HCT116 (cell line): ENCODE data around the gene TNIK. TPM values are rescaled to one million over a fixed set of nuclear protein-coding genes. Genes with fewer than 3 reads are reported as not detected.
A peak's percentile ranks its signal among the peaks of the same experiment; 100 is the strongest.
"Not testable (repeated sequence)": the region's sequence is repeated elsewhere in the genome, so short reads cannot be mapped to it uniquely, and the experiment has no call there.

ENCODE experiments used
- ATAC-seq: fragments of 200-7000 bp; cut with Tn5 transposase; 2 replicates; pipeline ENCODE4 v1.9.1; 2020; ENCODE audit warnings: mild to moderate bottlenecking, moderate library complexity
- BruUV-seq: library from RNA; stranded (reverse); fragments of 400-500 nt; replicated peaks from 2 replicates; lab custom pipeline; 2021; lab: Mats Ljungman, UMichigan
- CTCF ChIA-PET: fragments of 300-600 bp; sonication (Branson Sonifier 250); formaldehyde crosslinking; loops from one replicate; lab custom pipeline; 2021; ENCODE audit warnings: antibody characterized with exemption; lab: Charles Lee
- POLR2A ChIA-PET: fragments of 300-600, 350-600 bp; sonication (Branson Sonifier 250); formaldehyde crosslinking; loops from one replicate; lab custom pipeline; 2021; ENCODE audit warnings: antibody characterized with exemption; lab: Charles Lee
- RAD21 ChIA-PET, 2 experiments: fragments of 300-600 bp; sonication (Branson Sonifier 250); formaldehyde crosslinking; loops; one replicate each; lab custom pipeline; 2023; ENCODE audit warnings: low total read pairs in 2 of 2; ENCODE audit not compliant: uncharacterized antibody in 2 of 2, unreplicated experiment in 2 of 2, low non-redundant PET in 1 of 2; lab: Charles Lee
- DNase-seq: peaks from one replicate; pipeline ENCODE4 v3.0.0-alpha.2; 2010; ENCODE audit warnings: low read depth, low spot score
- H2AFZ ChIP-seq: fragments of 200-600 bp; shearing (Covaris generic), sonication (generic); 2 replicates; pipeline ENCODE4 v1.6.1; 2017; ENCODE audit warnings: low read depth, mixed run types, mixed read lengths, antibody characterized with exemption, low read length; ENCODE audit not compliant: poor library complexity, severe bottlenecking
- H3K27ac ChIP-seq: 2 replicates; pipeline ENCODE4 v1.5.1; 2012; ENCODE audit warnings: low read depth, low read length
- H3K27me3 ChIP-seq: fragments of 200-600 bp; sonication (generic); 2 replicates; pipeline ENCODE4 v1.6.1; 2016; ENCODE audit warnings: mixed run types, low read length, mixed read lengths; ENCODE audit not compliant: insufficient read depth
- H3K36me3 ChIP-seq, 2 experiments: fragments of 200-500 bp in 1 of 2; fragments of 200-600 bp in 1 of 2; sonication (Bioruptor generic) in 1 of 2; sonication (generic) in 1 of 2; 2 replicates each; pipeline versions ENCODE4 v1.5.1 to v1.6.1; 2014 to 2016; ENCODE audit warnings: low read length in 2 of 2, inconsistent platforms in 1 of 2, mixed read lengths in 1 of 2, mixed run types in 1 of 2; ENCODE audit not compliant: insufficient read depth in 2 of 2, control insufficient read depth in 1 of 2
- H3K4me1 ChIP-seq, 2 experiments: fragments of 200-600 bp in 1 of 2; sonication (generic) in 1 of 2; 2 replicates each; pipeline versions ENCODE4 v1.5.1 to v1.6.1; 2012 to 2017; ENCODE audit warnings: low read length in 2 of 2, inconsistent platforms in 1 of 2, mild to moderate bottlenecking in 1 of 2, mixed read lengths in 1 of 2, mixed run types in 1 of 2, moderate library complexity in 1 of 2; ENCODE audit not compliant: insufficient read depth in 2 of 2, control insufficient read depth in 1 of 2
- H3K4me2 ChIP-seq: fragments of 200-600 bp; sonication (generic); 2 replicates; pipeline ENCODE4 v1.6.1; 2017; ENCODE audit warnings: mixed run types, low read length, mixed read lengths
- H3K4me3 ChIP-seq, 2 experiments: fragments of 200-600 bp in 1 of 2; sonication (generic) in 1 of 2; replicated peaks in 1 of 2; 2 replicates each; pipeline ENCODE4 v1.5.1; 2011 to 2016; ENCODE audit warnings: low read length in 2 of 2, control low read depth in 1 of 2, low read depth in 1 of 2, mild to moderate bottlenecking in 1 of 2, mixed read lengths in 1 of 2, mixed run types in 1 of 2
- H3K79me2 ChIP-seq: fragments of 200-600 bp; sonication (generic); 2 replicates; pipeline ENCODE4 v1.6.1; 2017; ENCODE audit warnings: mild to moderate bottlenecking, mixed run types, low read length, moderate library complexity, mixed read lengths; ENCODE audit not compliant: insufficient read depth
- H3K9ac ChIP-seq: fragments of 200-600 bp; sonication (generic); 2 replicates; pipeline ENCODE4 v1.6.1; 2016; ENCODE audit warnings: low read length, mixed read lengths
- H3K9me2 ChIP-seq: fragments of 200-600 bp; sonication (generic), shearing (Covaris generic); 2 replicates; pipeline ENCODE4 v1.6.1; 2017; ENCODE audit warnings: mixed run types, mild to moderate bottlenecking, moderate library complexity; ENCODE audit not compliant: insufficient read depth
- H3K9me3 ChIP-seq, 2 experiments: fragments of 200-500 bp in 1 of 2; fragments of 200-600 bp in 1 of 2; sonication (Bioruptor generic) in 1 of 2; sonication (generic) in 1 of 2; 2 replicates each; pipeline ENCODE4 v1.6.1; 2014 to 2017; ENCODE audit warnings: low read length in 2 of 2, mixed read lengths in 2 of 2, inconsistent platforms in 1 of 2, low read depth in 1 of 2, mild to moderate bottlenecking in 1 of 2, mixed run types in 1 of 2, moderate library complexity in 1 of 2; ENCODE audit not compliant: control insufficient read depth in 1 of 2, insufficient read depth in 1 of 2
- H4K20me1 ChIP-seq: fragments of 200-600 bp; sonication (generic), shearing (Covaris generic); 2 replicates; pipeline ENCODE4 v1.6.1; 2017; ENCODE audit warnings: mixed run types, mild to moderate bottlenecking, moderate library complexity; ENCODE audit not compliant: insufficient read depth
- CBX3 ChIP-seq: IDR thresholded peaks from 2 replicates; pipeline ENCODE4 v1.6.1; 2012; ENCODE audit warnings: low read depth
- CEBPB ChIP-seq: IDR thresholded peaks from 2 replicates; pipeline ENCODE4 v1.6.1; 2012; ENCODE audit warnings: low read depth
- ELF1 ChIP-seq: IDR thresholded peaks from 2 replicates; pipeline ENCODE4 v1.6.1; 2012; ENCODE audit warnings: low read depth, borderline replicate concordance
- EZH2 ChIP-seq: fragments of 200-600 bp; sonication (generic); IDR thresholded peaks from 2 replicates; pipeline ENCODE4 v1.6.1; 2017; ENCODE audit warnings: antibody characterized with exemption, mixed run types
- FOSL1 ChIP-seq: IDR thresholded peaks from 2 replicates; pipeline ENCODE4 v1.6.1; 2012; ENCODE audit warnings: low read depth
- POLR2AphosphoS5 ChIP-seq: IDR thresholded peaks from 2 replicates; pipeline ENCODE4 v1.6.1; 2011; ENCODE audit warnings: mild to moderate bottlenecking, low read depth, low read length, moderate library complexity
- RAD21 ChIP-seq: IDR thresholded peaks from 2 replicates; pipeline ENCODE4 v1.6.1; 2012; ENCODE audit warnings: low read depth, mild to moderate bottlenecking
- SP1 ChIP-seq: IDR thresholded peaks from 2 replicates; pipeline ENCODE4 v1.6.1; 2012; ENCODE audit warnings: low read depth
- TCF7L2 ChIP-seq: IDR thresholded peaks from 2 replicates; pipeline ENCODE4 v1.7.0; 2011; ENCODE audit warnings: borderline replicate concordance, inconsistent platforms; ENCODE audit not compliant: insufficient read depth, insufficient read length; ENCODE audit errors: extremely low read depth
- YY1 ChIP-seq: IDR thresholded peaks from 2 replicates; pipeline ENCODE4 v1.6.1; 2011; ENCODE audit warnings: low read length, low read depth, moderate library complexity, mild to moderate bottlenecking; ENCODE audit not compliant: insufficient replicate concordance; ENCODE audit errors: extremely low read depth
- ZNF274 ChIP-seq: fragments of 200-500 bp; sonication (Bioruptor generic); IDR thresholded peaks from 2 replicates; pipeline ENCODE4 v1.6.1; 2014; ENCODE audit warnings: mild to moderate bottlenecking, low read depth, low read length, inconsistent platforms
- intact Hi-C: fragments of 100-400 bp; cut with micrococcal nuclease; formaldehyde crosslinking; loops from 2 replicates; pipeline ENCODE4 v1.10.0; 2022
- total RNA-seq: library from RNA; stranded (reverse); gene quantifications from one replicate; pipeline ENCODE4 v1.2.1, GENCODE V29; 2021; ENCODE audit not compliant: unreplicated experiment
- TF ChIP-seq, protein P1 (sequence below): IDR thresholded peaks from 2 replicates; pipeline ENCODE4 v1.6.1; 2011; ENCODE audit warnings: mild to moderate bottlenecking, low read length, moderate library complexity; ENCODE audit not compliant: insufficient replicate concordance; ENCODE audit errors: extremely low read depth
- TF ChIP-seq, protein P2 (sequence below): IDR thresholded peaks from 2 replicates; pipeline ENCODE4 v1.6.1; 2012; ENCODE audit warnings: low read depth
- TF ChIP-seq, protein P3 (sequence below): IDR thresholded peaks from 2 replicates; pipeline ENCODE4 v1.6.1; 2012

The TNIK gene
- total RNA-seq, 1 experiment from 2014 or later, result 24.1 TPM

DNA sequence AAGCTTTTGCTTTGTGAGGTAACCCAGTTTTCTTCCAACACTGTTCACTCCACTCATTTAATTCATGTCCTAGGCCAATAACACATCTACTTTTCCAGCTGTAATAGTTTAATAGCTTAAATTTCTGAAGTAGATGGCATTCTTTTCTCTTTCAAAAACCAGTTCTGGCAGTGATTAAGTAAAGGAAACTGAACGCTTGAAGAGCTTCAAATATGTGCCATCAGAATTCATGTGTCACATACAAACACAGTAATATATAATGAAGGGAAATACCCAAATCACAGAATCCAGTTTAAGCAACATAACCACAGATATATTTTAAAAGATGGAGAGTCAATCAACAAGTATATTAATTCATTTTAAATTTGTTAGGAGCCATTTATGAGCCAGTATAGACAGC is 91.0 kb downstream of the TNIK start:
- CTCF ChIA-PET, result no interaction called here

GRCh38 chr3:171366738-171367137 is 93.5 kb downstream of the TNIK start:
- H3K4me3 ChIP-seq, H4K20me1 ChIP-seq, H3K9me2 ChIP-seq, H3K4me2 ChIP-seq, H3K9me3 ChIP-seq, H2AFZ ChIP-seq, H3K27me3 ChIP-seq, ATAC-seq, DNase-seq, POLR2A ChIA-PET, H3K27ac ChIP-seq, intact Hi-C loops, BruUV-seq, H3K9ac ChIP-seq, H3K79me2 ChIP-seq, CTCF ChIA-PET, H3K36me3 ChIP-seq, H3K4me1 ChIP-seq, RAD21 ChIA-PET: not testable (repeated sequence)

More for the DNA sequence above, 91.0 kb downstream of the TNIK start:
- H3K36me3 ChIP-seq, result no peaks in the 10 kb centered on the region
- no peaks in the 10 kb centered on the region for H4K20me1 ChIP-seq
- H3K4me1 ChIP-seq, result peaks cover 0 to 10% of the 10 kb centered on the region in 2 experiments; a peak in 2 of 4 replicates
- H3K9ac ChIP-seq, result no peak overlapping the region
- ChIA-PET RAD21 (no interaction called here), POLR2A (no interaction called here)
- no peak for TF ChIP-seq CBX3
- TF ChIP-seq, protein P1, sequence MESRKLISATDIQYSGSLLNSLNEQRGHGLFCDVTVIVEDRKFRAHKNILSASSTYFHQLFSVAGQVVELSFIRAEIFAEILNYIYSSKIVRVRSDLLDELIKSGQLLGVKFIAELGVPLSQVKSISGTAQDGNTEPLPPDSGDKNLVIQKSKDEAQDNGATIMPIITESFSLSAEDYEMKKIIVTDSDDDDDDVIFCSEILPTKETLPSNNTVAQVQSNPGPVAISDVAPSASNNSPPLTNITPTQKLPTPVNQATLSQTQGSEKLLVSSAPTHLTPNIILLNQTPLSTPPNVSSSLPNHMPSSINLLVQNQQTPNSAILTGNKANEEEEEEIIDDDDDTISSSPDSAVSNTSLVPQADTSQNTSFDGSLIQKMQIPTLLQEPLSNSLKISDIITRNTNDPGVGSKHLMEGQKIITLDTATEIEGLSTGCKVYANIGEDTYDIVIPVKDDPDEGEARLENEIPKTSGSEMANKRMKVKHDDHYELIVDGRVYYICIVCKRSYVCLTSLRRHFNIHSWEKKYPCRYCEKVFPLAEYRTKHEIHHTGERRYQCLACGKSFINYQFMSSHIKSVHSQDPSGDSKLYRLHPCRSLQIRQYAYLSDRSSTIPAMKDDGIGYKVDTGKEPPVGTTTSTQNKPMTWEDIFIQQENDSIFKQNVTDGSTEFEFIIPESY, result no peak
- TF ChIP-seq, protein P2, sequence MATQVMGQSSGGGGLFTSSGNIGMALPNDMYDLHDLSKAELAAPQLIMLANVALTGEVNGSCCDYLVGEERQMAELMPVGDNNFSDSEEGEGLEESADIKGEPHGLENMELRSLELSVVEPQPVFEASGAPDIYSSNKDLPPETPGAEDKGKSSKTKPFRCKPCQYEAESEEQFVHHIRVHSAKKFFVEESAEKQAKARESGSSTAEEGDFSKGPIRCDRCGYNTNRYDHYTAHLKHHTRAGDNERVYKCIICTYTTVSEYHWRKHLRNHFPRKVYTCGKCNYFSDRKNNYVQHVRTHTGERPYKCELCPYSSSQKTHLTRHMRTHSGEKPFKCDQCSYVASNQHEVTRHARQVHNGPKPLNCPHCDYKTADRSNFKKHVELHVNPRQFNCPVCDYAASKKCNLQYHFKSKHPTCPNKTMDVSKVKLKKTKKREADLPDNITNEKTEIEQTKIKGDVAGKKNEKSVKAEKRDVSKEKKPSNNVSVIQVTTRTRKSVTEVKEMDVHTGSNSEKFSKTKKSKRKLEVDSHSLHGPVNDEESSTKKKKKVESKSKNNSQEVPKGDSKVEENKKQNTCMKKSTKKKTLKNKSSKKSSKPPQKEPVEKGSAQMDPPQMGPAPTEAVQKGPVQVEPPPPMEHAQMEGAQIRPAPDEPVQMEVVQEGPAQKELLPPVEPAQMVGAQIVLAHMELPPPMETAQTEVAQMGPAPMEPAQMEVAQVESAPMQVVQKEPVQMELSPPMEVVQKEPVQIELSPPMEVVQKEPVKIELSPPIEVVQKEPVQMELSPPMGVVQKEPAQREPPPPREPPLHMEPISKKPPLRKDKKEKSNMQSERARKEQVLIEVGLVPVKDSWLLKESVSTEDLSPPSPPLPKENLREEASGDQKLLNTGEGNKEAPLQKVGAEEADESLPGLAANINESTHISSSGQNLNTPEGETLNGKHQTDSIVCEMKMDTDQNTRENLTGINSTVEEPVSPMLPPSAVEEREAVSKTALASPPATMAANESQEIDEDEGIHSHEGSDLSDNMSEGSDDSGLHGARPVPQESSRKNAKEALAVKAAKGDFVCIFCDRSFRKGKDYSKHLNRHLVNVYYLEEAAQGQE, result no peak
- TF ChIP-seq ELF1, result no peak
- TF ChIP-seq POLR2AphosphoS5, result no peak
- TF ChIP-seq SP1, result no peak
- TF ChIP-seq YY1, result no peak
- TF ChIP-seq, protein P3, sequence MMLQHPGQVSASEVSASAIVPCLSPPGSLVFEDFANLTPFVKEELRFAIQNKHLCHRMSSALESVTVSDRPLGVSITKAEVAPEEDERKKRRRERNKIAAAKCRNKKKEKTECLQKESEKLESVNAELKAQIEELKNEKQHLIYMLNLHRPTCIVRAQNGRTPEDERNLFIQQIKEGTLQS, result no peak
- TF ChIP-seq EZH2, result no peak
- TF ChIP-seq RAD21, result no peak
- TF ChIP-seq FOSL1, result no peak
- TF ChIP-seq CEBPB, result no peak
- no peak for TF ChIP-seq TCF7L2
- TF ChIP-seq ZNF274, result no peak
- no peak overlapping the region for H2AFZ ChIP-seq
- no peaks in the 10 kb centered on the region for H3K79me2 ChIP-seq
- intact Hi-C loops, result no loop called here
- H3K4me2 ChIP-seq, result no peak overlapping the region
- BruUV-seq, result TSS peak; percentile 26
- H3K9me2 ChIP-seq, result no peaks in the 10 kb centered on the region
- ATAC-seq, result no peak
- H3K4me3 ChIP-seq, result no peak overlapping the region
- H3K9me3 ChIP-seq, result no peaks in the 10 kb centered on the region
- no peak overlapping the region for H3K27ac ChIP-seq
- DNase-seq, result no peak
- no peaks in the 10 kb centered on the region for H3K27me3 ChIP-seq
